ENCODE measurements around the gene CXorf58.
"Not testable (repeated sequence)": the region's sequence is repeated elsewhere in the genome, so short reads cannot be mapped to it uniquely, and the experiment has no call there.

DNA sequence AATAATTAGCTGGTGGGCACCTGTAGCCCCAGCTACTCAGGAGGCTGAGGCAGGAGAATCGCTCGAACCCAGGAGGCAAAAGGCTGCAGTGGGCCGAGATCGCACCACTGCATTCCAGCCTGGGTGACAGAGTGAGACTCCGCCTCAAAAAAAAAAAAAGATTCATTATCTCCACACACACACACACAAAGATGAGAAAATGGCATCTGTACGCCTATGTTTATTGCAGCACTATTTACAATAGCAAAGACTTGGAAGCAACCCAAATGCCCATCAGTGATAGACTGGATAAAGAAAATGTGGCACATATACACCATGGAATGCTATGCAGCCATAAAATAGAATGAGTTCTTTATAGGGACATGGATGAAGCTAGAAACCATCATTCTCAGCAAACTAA lies 12.8 kb upstream of the CXorf58 start:
- not testable (repeated sequence) for TF ChIP-seq CTCF (conservative IDR thresholded peaks at IDR 0.05 in 1 of 2, IDR thresholded peaks at IDR 0.05 in 1 of 2; ENCODE audit: low read depth in 1 of 2, low read length in 2 of 2); EZH2 (IDR thresholded peaks at IDR 0.05; ENCODE audit: low read length, missing control alignments)

Measured in fibroblast of lung (primary cell).